NCI-H2196 treated with DMSO at 0.1 percent for 48 hours (cell line): ENCODE data around the gene MEF2B.
"Not testable (repeated sequence)": the region's sequence is repeated elsewhere in the genome, so short reads cannot be mapped to it uniquely, and the experiment has no call there.

Source experiments
- DNase-seq: peaks from one replicate; lab custom pipeline; 2025; ENCODE audit not compliant: unreplicated experiment; lab: John Stamatoyannopoulos, UW

Gene MEF2B

GRCh38 chr19:19193926-19194325, 23.9 kb upstream of the MEF2B start:
- DNase-seq: no peak

GRCh38 chr19:19192910-19193423, 22.9 kb upstream of the MEF2B start:
- no peak for DNase-seq

GRCh38 chr19:19192078-19192882, 22.2 kb upstream of the MEF2B start, which contains the start of the genes BORCS8 and RFXANK:
Gene BORCS8 (minus strand): TSS chr19:19192152. CDS start chr19:19192117, 35 bp downstream.
Gene RFXANK (plus strand): TSS chr19:19192258. CDS start chr19:19193947, 1,689 bp downstream.
- DNase-seq: peak; percentile 99

GRCh38 chr19:19191768-19192077, 21.7 kb upstream of the MEF2B start:
- no peak for DNase-seq

GRCh38 chr19:19186742-19187141, 16.7 kb upstream of the MEF2B start:
- no peak for DNase-seq

DNA sequence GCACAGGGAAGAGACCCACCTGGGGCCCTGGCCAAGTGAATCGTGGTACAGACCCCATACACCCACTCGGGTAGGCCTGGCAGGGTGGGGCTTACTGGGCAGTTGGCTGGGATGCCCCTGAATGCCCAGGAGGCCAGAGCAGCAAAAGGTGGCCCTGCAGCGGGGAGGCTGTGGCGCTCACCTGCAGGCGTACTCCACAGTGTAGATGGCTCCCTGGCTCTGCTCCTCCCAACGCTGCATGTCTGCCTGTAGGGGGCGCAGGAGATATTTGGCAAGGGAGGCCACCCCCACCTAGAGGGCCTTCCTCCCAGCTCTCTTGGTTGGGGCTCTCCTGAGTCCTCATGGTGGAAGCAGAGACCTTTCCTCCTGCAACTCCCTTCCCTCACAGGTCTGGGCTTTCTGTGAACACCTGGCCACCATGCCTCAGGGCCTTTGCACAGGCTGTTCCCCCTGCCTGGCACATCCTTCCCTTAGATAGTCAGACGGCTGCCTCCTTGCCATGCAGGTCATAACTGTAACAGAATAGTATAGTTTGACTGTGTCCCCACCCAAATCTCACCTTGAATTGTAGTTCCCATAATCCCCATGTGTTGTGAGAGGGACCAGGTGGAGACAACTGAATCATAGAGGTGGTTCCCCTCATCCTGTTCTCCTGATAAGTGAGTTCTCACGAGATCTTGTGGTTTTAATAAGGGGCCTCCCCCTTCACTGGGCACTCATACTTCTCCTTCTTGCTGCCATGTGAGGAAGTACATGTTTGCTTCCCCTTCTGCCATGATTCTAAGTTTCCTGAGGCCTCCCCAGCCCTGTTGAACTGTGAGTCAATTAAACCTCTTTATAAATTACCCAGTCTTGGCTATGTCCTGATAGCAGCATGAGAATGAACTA, 16.0 kb upstream of the MEF2B start:
- DNase-seq: peak; percentile 24

DNA sequence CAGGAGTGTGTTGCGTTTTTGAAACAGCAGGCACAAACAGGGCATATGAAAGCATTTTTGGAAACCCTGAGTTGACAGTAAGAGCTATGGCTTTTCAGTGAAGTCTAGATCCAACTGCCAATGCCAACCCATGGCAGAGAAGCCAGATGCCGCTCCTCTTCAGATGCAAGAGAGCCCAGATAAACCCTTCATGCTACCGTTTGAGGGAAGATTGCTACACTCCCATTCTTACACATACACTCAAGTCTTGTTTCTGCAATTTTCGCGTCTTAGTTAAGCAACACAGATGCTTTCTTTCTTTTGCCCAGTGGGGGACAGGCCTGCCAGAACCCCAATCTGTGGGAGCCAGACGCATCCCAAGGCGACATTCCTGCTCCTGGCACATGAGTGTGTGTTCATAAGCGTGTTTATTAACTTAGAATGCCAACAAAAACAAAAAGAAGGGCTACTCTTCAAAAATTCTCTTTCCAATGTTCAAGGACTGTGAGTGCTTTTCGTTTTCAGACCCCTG, 11.5 kb upstream of the MEF2B start:
- no peak for DNase-seq

- no peak for DNase-seq
Observed at GRCh38 chr19:19179548-19180441, 9.7 kb upstream of the MEF2B start.

DNA sequence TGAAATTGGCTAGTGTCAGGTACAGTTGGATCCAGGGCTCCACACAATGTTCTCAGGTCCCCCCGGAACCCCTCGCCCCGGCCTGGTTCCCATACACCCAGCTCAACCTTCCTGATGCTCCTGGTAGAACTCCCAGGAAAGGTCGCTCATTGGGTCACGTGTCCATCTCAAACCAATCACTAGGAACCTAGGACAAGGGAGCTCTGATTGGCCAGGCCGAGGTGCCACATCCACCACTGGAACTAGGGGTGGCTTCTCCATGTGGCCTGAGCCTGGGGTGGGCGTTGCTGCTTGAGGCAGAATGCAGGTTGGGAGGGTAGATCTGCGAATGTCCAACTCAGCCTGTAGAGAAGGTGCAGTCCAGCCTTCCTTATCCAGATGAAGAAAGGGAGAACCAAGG, 6.9 kb upstream of the MEF2B start:
- DNase-seq: no peak

GRCh38 chr19:19173243-19173642, 3.2 kb upstream of the MEF2B start:
- DNase-seq: not testable (repeated sequence)

- no peak for DNase-seq
Observed at GRCh38 chr19:19171821-19172532, 1.9 kb upstream of the MEF2B start.

- no peak for DNase-seq
Observed at GRCh38 chr19:19170873-19171672, 1.0 kb upstream of the MEF2B start.

DNA sequence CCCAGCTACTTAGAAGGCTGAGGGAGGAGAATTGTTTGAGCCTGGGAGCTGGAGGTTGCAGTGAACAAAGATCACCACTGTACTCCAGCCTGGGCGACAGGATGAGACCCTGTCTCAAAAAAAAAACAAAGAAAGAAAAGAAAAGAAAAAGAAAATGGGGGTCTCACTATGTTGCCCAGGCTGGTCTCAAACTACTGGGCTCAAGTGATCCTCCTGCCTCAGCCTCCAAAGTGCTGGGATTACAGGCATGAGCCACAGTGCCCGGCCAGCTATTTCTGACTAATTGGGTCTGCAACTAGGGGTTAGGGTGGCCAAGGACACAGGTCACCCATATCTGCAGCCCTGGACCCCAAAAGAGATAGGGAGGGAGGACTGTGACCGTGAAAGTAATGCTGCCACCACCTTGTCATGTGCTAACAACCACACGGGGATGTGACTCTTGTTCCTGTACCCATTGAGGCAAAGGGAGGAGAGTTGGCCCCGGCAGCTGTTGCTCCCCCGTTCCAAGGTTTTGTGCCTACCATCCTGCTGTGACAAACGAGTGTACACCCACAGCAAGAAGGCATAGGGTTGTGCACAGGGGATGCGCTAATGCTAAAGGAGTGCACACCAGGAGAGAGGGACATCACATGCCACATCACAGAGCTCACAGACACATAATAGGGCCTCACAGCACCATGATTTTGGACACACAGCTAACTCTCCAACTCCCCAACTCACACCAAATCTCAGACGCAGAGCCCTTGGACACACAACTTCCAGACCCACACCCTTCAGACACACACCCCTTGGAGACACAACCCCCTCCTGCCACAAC, 619 bp downstream of the MEF2B start:
- no peak for DNase-seq

- DNase-seq: no peak
Observed at GRCh38 chr19:19167612-19168011, 2.5 kb downstream of the MEF2B start.

- DNase-seq: no peak
Observed at GRCh38 chr19:19165396-19165795, 4.7 kb downstream of the MEF2B start.

DNA sequence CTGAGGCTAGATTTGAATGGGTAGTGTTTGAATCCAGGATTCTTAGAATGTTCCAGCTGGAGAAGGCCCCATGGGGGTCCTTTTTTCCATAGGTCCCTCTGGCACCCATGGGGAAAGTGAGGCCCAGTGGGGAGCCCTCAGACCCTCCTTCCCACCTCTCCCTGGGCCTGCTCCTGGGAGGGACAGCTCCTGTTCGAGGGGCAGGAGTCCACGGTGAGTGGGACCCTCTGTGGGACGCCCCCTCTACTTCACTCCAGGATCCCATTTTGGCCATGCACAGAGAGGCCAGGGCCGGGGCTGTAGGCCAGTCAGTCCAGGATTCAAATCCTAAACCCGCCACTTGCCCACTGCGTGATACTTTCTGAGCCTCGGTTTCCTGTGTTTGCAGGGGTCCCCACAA, 7.6 kb downstream of the MEF2B start:
- no peak for DNase-seq

DNA sequence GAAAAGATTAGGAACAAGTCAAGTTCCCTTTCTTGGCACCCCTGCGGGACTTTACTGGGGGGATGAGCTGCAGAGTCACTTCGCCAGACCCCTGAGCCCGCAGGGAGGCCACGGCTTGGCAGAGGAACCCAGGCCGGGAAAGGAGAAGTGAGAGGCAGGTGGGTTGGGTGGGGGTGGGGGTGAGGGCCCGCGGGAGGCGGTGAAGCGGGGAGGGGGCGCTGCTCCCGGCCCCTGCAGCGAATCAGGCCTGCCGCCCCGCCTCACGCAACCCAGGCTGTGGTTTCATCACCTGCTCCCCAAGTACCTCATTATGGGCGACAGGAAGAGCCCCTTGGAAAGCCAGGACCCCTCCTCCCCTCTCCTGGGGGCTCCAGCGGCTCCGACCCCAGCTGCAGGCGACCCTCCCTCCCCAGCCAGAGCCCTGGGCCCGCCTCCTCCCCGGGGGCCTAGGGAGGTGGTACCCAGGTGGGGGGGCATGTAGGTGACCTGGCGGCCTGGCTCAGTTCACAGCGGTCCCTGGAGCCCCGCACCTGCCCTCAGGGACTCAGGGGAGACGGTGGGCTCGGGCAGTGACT, 9.5 kb downstream of the MEF2B start:
- DNase-seq: no peak

DNA sequence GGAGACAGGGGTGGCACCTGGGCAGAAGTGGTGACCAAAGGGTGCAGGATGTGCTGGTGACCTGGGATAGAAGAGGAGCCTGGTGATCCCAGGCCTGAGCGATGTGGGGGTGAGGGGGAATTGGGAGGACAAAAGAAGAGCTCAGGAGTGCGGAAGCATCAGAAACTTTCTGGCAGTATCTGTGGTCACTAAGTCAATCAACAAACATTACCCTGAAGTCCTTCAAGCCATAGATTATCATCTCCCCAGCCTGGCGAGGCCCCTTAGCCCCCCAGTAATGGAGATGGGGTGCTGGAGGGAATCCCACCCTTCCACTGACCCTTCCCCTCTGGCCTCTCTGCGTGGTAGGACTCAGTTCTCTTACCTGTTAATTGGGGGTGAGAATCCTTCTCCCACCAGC, 10.5 kb downstream of the MEF2B start:
- DNase-seq: no peak
